CD4-positive, alpha-beta T cell treated with Interleukin-6 at 100 ng/mL for 8 hours (primary cell): ENCODE data around the gene POU3F3.

Source experiments
- DNase-seq: peaks from one replicate; pipeline ENCODE4 v3.0.0-alpha.2; 2020; ENCODE audit warnings: mixed read lengths, low spot score

Gene POU3F3

GRCh38 chr2:104876606-104877570 lies 23.0 kb downstream of the POU3F3 start:
- no peak for DNase-seq

DNA sequence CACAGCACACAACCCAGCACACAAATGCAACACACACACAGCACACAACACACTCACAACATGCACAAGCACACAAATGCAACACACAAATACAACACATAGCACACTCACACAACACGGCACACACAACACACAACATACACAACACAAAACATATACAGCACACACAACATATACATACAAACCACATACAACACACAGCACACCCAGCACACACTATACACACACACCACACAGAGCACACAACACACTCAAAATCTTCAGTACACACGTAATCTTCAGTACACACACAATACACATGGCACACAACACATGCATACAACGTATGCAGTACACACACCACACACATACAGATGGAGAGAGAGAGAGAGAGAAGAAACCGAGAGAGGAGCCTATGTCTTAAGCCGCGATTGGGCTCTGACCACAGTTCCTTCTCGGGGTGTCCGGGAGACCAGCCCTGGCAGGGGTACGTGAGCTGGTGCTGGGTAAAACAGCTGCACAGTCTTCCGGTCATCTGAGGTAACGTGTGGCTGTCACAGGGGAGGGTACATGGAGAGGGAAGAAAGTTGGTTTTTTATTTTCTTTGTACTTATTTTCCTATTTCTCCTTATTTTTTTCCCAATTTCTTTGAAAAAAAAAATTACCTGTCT lies 25.1 kb downstream of the POU3F3 start:
- no peak for DNase-seq

DNA sequence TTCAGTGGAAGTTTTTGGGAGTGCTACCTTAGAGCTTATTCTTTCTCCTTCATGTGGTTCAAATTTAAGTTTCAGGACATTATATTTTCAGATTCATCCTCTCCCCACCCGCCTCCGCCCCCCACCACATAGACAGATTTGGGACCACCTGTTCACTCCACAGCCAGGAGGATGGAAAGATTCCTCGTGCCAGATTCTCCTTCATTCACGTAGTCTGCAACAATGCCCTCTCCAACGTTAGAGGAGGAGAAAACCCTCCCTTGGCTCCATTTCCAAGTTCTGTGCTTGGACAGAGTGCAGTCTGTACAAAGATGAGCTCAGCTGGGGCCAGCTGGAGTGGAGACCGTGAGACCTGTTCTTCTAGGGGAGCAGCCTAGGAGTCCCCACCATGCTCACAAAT lies 26.2 kb downstream of the POU3F3 start:
- no peak for DNase-seq

DNA sequence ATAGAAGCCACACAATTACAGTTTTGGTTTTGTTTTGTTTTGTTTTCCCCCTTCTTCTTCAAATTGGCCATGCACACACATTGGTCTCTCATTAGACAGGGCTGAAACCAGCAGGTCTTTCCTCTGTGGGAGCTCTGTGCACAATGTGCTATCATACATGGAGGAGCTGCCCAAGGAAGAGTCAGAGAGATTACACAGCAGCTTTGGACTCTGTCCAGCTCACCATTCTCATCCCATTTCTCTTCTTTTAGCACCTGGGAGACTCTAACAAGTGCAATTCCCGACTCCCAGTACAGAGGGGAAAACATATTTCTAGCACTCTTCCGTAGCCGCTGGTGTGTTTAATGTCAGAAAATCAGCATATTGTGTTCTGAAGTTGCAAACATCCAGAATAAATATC lies 29.4 kb downstream of the POU3F3 start:
- DNase-seq: no peak

GRCh38 chr2:104885119-104885782 lies 31.3 kb downstream of the POU3F3 start:
- no peak for DNase-seq

GRCh38 chr2:104887676-104888075 lies 33.8 kb downstream of the POU3F3 start:
- no peak for DNase-seq

- DNase-seq: no peak
These were observed 34.8 kb downstream of the POU3F3 start for GRCh38 chr2:104888489-104889258.

DNA sequence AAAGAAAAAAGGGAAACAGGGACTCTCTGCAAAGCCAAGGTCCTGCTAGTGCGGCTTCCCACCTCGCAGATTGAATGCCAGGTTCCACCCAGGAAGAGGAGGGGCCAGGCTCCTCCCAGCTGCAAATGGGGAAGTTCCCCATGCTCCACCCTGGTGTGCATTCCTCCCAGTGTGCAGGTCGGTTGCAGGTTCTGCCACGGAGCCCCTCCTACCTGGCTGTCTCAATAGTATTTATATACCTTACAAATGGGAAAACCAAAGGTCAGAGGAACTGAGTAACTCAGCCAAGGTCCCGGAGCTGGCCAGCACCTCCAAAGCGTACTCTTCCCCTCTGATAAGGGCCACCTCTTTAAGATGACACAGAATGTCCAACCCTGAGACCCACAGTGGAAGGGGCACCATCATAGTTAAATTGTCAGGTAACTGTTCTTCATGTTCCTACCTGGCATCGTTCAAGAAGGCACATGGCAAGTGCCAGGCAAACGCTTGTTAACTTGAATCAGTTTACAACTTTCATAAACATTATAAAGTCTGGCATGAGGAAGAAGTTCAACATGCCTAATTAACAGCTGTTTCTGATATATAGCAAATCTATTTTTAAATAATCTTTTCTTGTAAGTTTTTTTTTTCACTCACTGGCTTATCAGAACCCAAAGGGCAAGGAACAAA lies 35.5 kb downstream of the POU3F3 start:
- DNase-seq: no peak

DNA sequence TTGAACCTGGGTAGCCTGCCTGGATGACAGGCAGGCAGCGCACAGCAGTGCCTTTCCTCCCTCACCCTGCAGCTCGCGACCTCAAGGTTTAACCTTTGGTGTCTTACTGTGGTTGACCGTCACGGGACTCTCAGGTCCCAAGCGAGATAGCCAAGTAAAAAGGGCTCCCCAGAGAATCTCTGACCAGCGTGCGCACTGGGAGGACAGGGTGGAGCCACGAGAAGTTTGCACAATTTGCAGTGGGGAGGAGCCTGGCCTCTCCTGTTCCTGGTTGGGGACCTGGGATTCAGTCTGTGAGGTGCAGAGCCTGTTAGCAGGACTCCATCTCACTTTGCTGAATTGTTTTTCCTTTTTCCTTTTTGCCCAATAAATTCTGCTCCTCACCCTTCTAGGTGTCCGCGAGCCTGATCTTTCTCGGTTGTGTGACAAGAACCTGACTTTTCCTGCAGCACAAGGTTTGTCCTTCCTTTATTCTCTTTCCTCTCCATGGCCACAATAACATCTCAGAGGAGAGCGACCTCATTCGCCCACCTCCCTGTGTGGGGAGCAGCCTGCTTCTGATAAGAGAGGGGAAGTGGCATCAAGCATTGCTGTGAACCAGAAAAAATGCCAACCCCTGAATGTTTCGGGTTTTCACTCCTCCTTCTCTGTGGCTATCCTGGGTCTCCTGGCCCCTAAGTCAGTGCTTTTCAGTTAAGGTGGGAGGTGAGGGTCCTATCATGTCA lies 36.2 kb downstream of the POU3F3 start:
- DNase-seq: no peak

- DNase-seq: no peak
These were observed 36.8 kb downstream of the POU3F3 start for GRCh38 chr2:104890685-104891069.

DNA sequence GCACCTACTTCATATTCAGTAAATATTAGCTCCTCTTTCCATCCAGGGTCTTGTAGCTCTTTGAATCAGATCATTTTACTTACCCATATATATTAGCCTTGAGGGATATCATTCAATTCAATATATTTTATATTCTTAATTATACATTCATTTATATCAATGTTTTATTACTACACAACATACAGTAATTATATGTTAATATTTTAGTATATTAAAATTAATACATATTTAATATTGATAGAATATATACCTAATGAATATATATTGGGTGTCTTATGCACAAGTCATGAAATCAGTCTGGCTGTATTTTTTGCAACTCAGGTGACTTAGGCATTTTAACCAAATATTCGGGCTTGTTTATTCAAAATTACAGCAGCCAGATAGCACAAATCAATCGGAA lies 37.2 kb downstream of the POU3F3 start:
- DNase-seq: no peak

DNA sequence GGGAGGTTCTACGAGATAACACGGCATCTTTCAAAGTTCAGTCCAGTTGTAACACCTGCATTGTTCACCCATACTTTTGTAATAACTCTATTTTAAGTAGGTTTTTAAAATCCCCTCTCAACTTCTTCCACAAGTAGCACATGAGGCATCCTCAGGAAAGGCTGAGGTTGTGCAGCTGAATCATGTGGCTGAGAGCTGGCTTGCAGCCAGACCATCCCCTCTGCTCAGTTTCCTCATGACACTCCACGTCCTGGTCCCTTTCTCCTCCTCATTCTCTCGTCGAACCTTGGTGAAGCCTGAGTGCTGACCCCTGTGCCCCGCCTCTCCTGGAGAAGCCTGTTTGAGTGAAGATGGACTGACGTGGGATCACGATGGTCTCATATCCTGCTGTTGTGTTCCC lies 42.5 kb downstream of the POU3F3 start:
- DNase-seq: no peak

DNA sequence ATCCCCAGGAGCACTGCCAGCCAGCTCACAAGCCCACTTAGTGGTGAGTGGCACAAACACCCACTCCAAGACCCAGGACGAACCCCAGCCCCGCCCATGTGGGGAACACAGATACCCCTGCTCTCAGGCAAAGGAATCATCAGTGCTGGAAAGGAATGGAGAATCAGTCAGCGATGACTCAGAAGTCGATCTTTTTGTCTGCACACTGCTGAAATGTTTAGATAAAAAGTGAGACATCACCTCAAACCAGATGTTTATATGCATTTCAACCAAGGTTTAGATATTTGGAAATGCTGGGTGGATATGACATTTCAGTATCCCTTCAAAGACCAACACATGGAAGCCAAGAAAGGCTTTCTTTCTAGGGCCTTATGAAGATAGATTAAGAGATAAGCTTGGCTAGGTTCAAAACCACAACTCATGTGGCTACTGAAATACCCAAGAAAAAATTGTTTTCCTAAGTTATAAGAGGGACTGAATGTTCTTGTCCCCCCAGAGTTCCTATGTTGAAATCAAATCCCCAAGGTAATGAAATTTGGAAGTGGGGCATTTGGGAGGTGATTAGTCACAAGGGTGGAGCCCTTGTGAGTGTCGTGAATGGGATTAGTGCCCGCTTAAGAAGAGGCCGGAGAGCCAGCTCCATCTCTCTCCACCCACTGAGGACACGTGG lies 43.7 kb downstream of the POU3F3 start:
- DNase-seq: no peak

DNA sequence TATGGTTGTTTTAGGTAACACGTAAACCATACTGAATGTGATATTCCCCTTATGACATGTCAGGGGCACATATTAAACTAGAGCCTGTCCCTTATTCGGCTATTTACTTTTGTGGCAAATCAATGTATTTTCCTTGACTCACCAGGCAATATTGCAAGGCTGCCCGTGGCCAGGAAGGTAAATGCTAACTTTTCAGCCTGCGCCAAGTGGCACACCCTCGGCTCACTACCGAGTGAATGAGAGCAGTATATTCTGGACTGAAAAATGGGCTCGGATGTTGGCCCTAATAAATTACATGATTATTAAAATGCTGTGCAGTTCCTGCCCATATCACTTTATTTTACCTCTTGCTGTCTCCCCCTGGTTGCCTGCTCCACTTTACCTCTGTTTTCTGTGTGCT lies 46.7 kb downstream of the POU3F3 start:
- DNase-seq: no peak

GRCh38 chr2:104901037-104901881 lies 47.3 kb downstream of the POU3F3 start:
- DNase-seq: no peak

DNA sequence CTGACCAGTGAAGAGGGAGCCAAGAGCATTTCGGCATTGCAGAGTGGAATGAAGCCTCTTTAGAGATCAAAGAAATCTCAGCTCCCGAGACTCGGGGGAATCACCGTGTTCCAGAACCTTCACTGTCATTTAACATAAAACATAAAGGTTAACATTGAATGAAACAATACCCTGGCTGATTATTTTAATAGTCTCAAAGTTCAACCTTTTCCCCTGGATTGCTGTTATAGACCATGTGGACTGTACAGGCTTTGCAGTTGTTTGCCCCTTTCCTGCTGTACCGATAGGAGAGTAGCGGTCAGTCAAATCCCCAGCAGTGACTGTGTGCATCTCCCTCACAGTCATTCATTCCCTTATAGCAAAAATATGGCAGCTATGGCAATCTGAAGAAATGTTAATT lies 48.4 kb downstream of the POU3F3 start:
- DNase-seq: no peak
